H1 (cell line): ENCODE results near the gene SCUBE2.

Experiments used
- ASH2L ChIP-seq: fragments of 200-600, 300-600 bp; sonication (generic); IDR thresholded peaks from one replicate; pipeline ENCODE4 v1.7.1; 2017; ENCODE audit warnings: low read length
- ATF3 ChIP-seq: IDR thresholded peaks from 2 replicates; pipeline ENCODE4 v1.6.1; 2011; ENCODE audit warnings: low read depth, mild to moderate bottlenecking, low read length; ENCODE audit not compliant: insufficient read depth
- BCL11A ChIP-seq, 2 experiments: IDR thresholded peaks; one replicate each; pipeline ENCODE4 v1.6.1; 2011; ENCODE audit warnings: low read depth in 2 of 2, low read length in 2 of 2, mild to moderate bottlenecking in 2 of 2
- CHD1 ChIP-seq: IDR thresholded peaks from 2 replicates; pipeline ENCODE4 v1.6.1; 2012; ENCODE audit warnings: low read depth, low read length, improper control_type of control experiment
- CTCF ChIP-seq, 3 experiments: IDR thresholded peaks; 1 replicate in 2 of 3; 2 replicates in 1 of 3; pipeline versions ENCODE4 v1.5.1 to v1.6.1; 2011; ENCODE audit warnings: low read length in 3 of 3, mild to moderate bottlenecking in 3 of 3, inconsistent platforms in 2 of 3, low read depth in 1 of 3, moderate library complexity in 1 of 3; ENCODE audit not compliant: insufficient read depth in 1 of 3; ENCODE audit errors: control extremely low read depth in 1 of 3
- POLR2A ChIP-seq, 2 experiments: IDR thresholded peaks; 1 replicate in 1 of 2; 2 replicates in 1 of 2; pipeline ENCODE4 v1.6.1; 2011; ENCODE audit warnings: low read depth in 2 of 2, low read length in 2 of 2, mild to moderate bottlenecking in 2 of 2; ENCODE audit errors: control extremely low read depth in 1 of 2
- RFX5 ChIP-seq: IDR thresholded peaks from 2 replicates; pipeline ENCODE4 v1.6.1; 2011; ENCODE audit warnings: low read depth, low read length, improper control_type of control experiment, borderline replicate concordance
- SAP30 ChIP-seq: fragments of 300-600 bp; sonication (generic); IDR thresholded peaks from 2 replicates; pipeline ENCODE4 v1.7.1; 2012; ENCODE audit warnings: low read length, moderate library complexity, mild to moderate bottlenecking, inconsistent platforms; ENCODE audit not compliant: insufficient read depth, insufficient replicate concordance
- SIN3A ChIP-seq, 2 experiments: IDR thresholded peaks in 1 of 2; conservative IDR thresholded peaks in 1 of 2; 2 replicates each; pipeline ENCODE4 v1.6.1; 2011 to 2012; ENCODE audit warnings: low read length in 2 of 2, improper control_type of control experiment in 1 of 2, low read depth in 1 of 2, mild to moderate bottlenecking in 1 of 2
- YY1 ChIP-seq: IDR thresholded peaks from 2 replicates; pipeline ENCODE4 v1.6.1; 2011; ENCODE audit warnings: low read depth, mild to moderate bottlenecking, low read length

- no peak for TF ChIP-seq ASH2L
- no peak for TF ChIP-seq POLR2A (IDR thresholded peaks at IDR 0.05; ENCODE audit: control extremely low read depth in 1 of 2, low read depth in 2 of 2, low read length in 2 of 2)
- TF ChIP-seq ATF3, result no peak
- TF ChIP-seq SAP30, result no peak
- TF ChIP-seq RFX5, result no peak
- TF ChIP-seq CTCF (IDR thresholded peaks at IDR 0.05; ENCODE audit: control extremely low read depth in 1 of 3, insufficient read depth in 1 of 3, low read depth in 1 of 3, low read length in 3 of 3), result no peak
- TF ChIP-seq BCL11A (IDR thresholded peaks at IDR 0.05; ENCODE audit: low read depth in 2 of 2, low read length in 2 of 2), result no peak
- TF ChIP-seq YY1, result no peak
- TF ChIP-seq CHD1, result no peak
- no peak for TF ChIP-seq SIN3A (conservative IDR thresholded peaks at IDR 0.05 in 1 of 2, IDR thresholded peaks at IDR 0.05 in 1 of 2; ENCODE audit: low read depth in 1 of 2, low read length in 2 of 2)
These were observed 17.8 kb downstream of the SCUBE2 start for GRCh38 chr11:9073466-9074225.
